Ovary (tissue), 9 donors: Measurements from ENCODE around the gene WNT4. TPM values are rescaled to one million over a fixed set of nuclear protein-coding genes. Genes with fewer than 3 reads are reported as not detected.

Source experiments
- DNase-seq, 5 donors: peaks; one replicate each; pipeline ENCODE4 v3.0.0-alpha.2; 2019 to 2020
- H3K27ac ChIP-seq, 2 donors: fragments of 200-600 bp; one replicate each; pipeline versions ENCODE4 v1.5.1 to v1.8.0; 2019 to 2022
- H3K27me3 ChIP-seq: fragments of 200-600 bp; one replicate; pipeline ENCODE4 v1.8.0; 2022
- H3K36me3 ChIP-seq: fragments of 200-600 bp; sonication (generic); one replicate; pipeline ENCODE4 v1.5.1; 2019
- H3K4me1 ChIP-seq: one replicate; pipeline ENCODE4 v1.8.1; 2013; ENCODE audit warnings: mild to moderate bottlenecking, moderate library complexity; ENCODE audit not compliant: insufficient read depth
- H3K4me3 ChIP-seq: fragments of 200-600 bp; sonication (generic); one replicate; pipeline ENCODE4 v1.5.1; 2017
- H3K9me3 ChIP-seq, 2 donors: fragments of 200-600 bp in 1 of 2; sonication (generic) in 1 of 2; one replicate each; pipeline versions ENCODE4 v1.5.1 to v1.8.1; 2013 to 2019; ENCODE audit warnings: mild to moderate bottlenecking in 1 of 2, moderate library complexity in 1 of 2
- CTCF ChIP-seq, 3 donors: fragments of 450-650 bp in 2 of 3; fragments of 200-600 bp in 1 of 3; IDR thresholded peaks; one replicate each; pipeline versions ENCODE4 v1.5.1 to v1.8.0; 2016 to 2022; ENCODE audit warnings: antibody characterized with exemption in 3 of 3, mild to moderate bottlenecking in 1 of 3
- EP300 ChIP-seq: sonication (generic); formaldehyde crosslinking; IDR thresholded peaks from one replicate; pipeline ENCODE4 v1.6.1; 2017; ENCODE audit warnings: antibody characterized with exemption
- POLR2A ChIP-seq: fragments of 450-650 bp; IDR thresholded peaks from one replicate; pipeline ENCODE4 v1.6.1; 2017; ENCODE audit warnings: antibody characterized with exemption, mild to moderate bottlenecking, moderate library complexity
- WGBS, 3 donors: extraction: QIAGEN DNeasy Blood & Tissue Kit in 1 of 3; methylation state at CpG; one replicate each; pipeline versions ENCODE4 v1.1.5 to v1.1.7; 2013 to 2017; 5-methylcytosine and 5-hydroxymethylcytosine counted together
- intact Hi-C, 4 donors: fragments of 100-400 bp; cut with DNase I; formaldehyde crosslinking; loops; one replicate each; pipeline versions ENCODE4 v1.11.0 to v1.15.1; 2022 to 2023
- polyA plus RNA-seq, 2 donors: library from polyadenylated mRNA; stranded (reverse); fragments of 200-250 nt in 1 of 2; fragments of 350-450 nt in 1 of 2; fragmentation: Illumina TruSeq in 1 of 2; extraction: RNeasy Lipid Tissue Mini Kit (QIAGEN cat#74804) in 1 of 2; gene quantifications; one replicate each; pipeline ENCODE4 v1.2.3, GENCODE V29; 2013 to 2014
- total RNA-seq, 7 donors: library from RNA; depleted of rRNA in 2 of 7; stranded (reverse); fragments of >200 nt in 2 of 7; fragmentation: NEBNext Ultra II Directional in 3 of 7; extraction: Animal tissue kit (Norgen Biotek cat#: 25700) in 3 of 7; gene quantifications; one replicate each; pipeline versions ENCODE4 v1.1.0 to v1.2.4, GENCODE V29; 2016 to 2023
- donor health status: DM: no; HTN: no; CAD: no; lungs with moderate emphysema.
- donor health status: DM: no; HTN: no; CAD: no.
- donor health status: Bipolar disorder and iron deficiency.
- donor health status: DM: yes; HTN: yes; CAD: no.
- donor health status: DM: no; HTN: no; CAD: no.
- donor health status: DM: yes; HTN: yes; CAD: no.

Gene WNT4
- total and polyA plus RNA-seq, 9 donors = 3.7 to 125 (median 17.2) TPM

- DNase-seq = peak in 1 of 5 donors; percentile 36
- H3K36me3 ChIP-seq = no peaks in the 10 kb centered on the region
- WGBS, 3 donors = 15 to 32% (median 18%) methylated on average over 15 of the region's 15 CpGs
- intact Hi-C loops = loop anchor here in 1 of 4 donors (10.0 kb wide), 1 partner anchor 141 kb away; no protein-coding TSS in a partner anchor
- TF ChIP-seq POLR2A = no peak
- TF ChIP-seq CTCF (IDR thresholded peaks at IDR 0.05) = no peak
- TF ChIP-seq EP300 = no peak
- H3K27ac ChIP-seq = peak overlapping the region; percentile 1 to 63
- no peaks in the 10 kb centered on the region for H3K9me3 ChIP-seq
- no peaks in the 10 kb centered on the region for H3K27me3 ChIP-seq
- H3K4me1 ChIP-seq = peaks cover 16% of the 10 kb centered on the region
- H3K4me3 ChIP-seq = no peak overlapping the region
Observed at GRCh38 chr1:22133931-22134324, 9.0 kb downstream of the WNT4 start.

GRCh38 chr1:22133247-22133930, 9.5 kb downstream of the WNT4 start:
- Histone ChIP-seq H3K4me1 (peaks cover 16% of the 10 kb centered on the region), H3K27me3 (no peaks in the 10 kb centered on the region), H3K36me3 (no peaks in the 10 kb centered on the region), H3K9me3 (no peaks in the 10 kb centered on the region), H3K4me3 (no peak overlapping the region), H3K27ac (peak overlapping the region; percentile 1 to 63)
- whole genome bisulfite sequencing, 3 donors = 60 to 68% (median 62%) methylated on average over 16 of the region's 16 CpGs
- intact Hi-C loops = loop anchor here in 1 of 4 donors (10.0 kb wide), 1 partner anchor 141 kb away; no protein-coding TSS in a partner anchor
- peak in 1 of 5 donors; percentile 30 for DNase-seq
- TF ChIP-seq EP300 (no peak), CTCF (IDR thresholded peaks at IDR 0.05) (no peak), POLR2A (no peak)

GRCh38 chr1:22132517-22133235, 10.2 kb downstream of the WNT4 start:
- Histone ChIP-seq H3K36me3 (no peaks in the 10 kb centered on the region), H3K27ac (no peak overlapping the region), H3K4me1 (peaks cover 14% of the 10 kb centered on the region), H3K4me3 (no peak overlapping the region), H3K9me3 (no peaks in the 10 kb centered on the region), H3K27me3 (no peaks in the 10 kb centered on the region)
- intact Hi-C loops = loop anchor here in 1 of 4 donors (10.0 kb wide), 1 partner anchor 142 kb away; no protein-coding TSS in a partner anchor
- 49 to 58% (median 53%) methylated on average over 15 of the region's 15 CpGs for WGBS, 3 donors
- TF ChIP-seq CTCF (IDR thresholded peaks at IDR 0.05) (no peak), POLR2A (no peak), EP300 (no peak)
- peak; percentile 50 to 67 (median 56) for DNase-seq

GRCh38 chr1:22131875-22132486, 10.9 kb downstream of the WNT4 start:
- H3K27me3 ChIP-seq = no peaks in the 10 kb centered on the region
- 24 to 37% (median 36%) methylated on average over 10 of the region's 10 CpGs for WGBS, 3 donors
- peaks cover 10% of the 10 kb centered on the region for H3K4me1 ChIP-seq
- peak in 3 of 5 donors; percentile 55 to 77 (median 67) for DNase-seq
- H3K9me3 ChIP-seq = no peaks in the 10 kb centered on the region
- intact Hi-C loops = loop anchor here in 1 of 4 donors (10.0 kb wide), 1 partner anchor 143 kb away; no protein-coding TSS in a partner anchor
- H3K4me3 ChIP-seq = no peak overlapping the region
- no peaks in the 10 kb centered on the region for H3K36me3 ChIP-seq
- TF ChIP-seq CTCF (IDR thresholded peaks at IDR 0.05) (peak; percentile 13 to 60 (median 38)), POLR2A (no peak)
- no peak overlapping the region for H3K27ac ChIP-seq
